ENCODE measurements around the gene DUSP2.

DUSP2 gene

GRCh38 chr2:96145036-96145847 is at the start of gene DUSP2:
Gene DUSP2, minus strand, starts transcription at chr2:96145440. Its CDS starts 86 bp downstream, at chr2:96145354.
- DNase-seq, result peak; percentile 31
- in situ Hi-C loops (cut with HindIII; ENCODE audit: low pct_ligation_motif_present, low pct_unique_long_range_greater_than_20kb, low sequenced_read_pairs), result no loop called here

GRCh38 chr2:96191937-96192670 is 46.9 kb upstream of the DUSP2 start:
- in situ Hi-C loops (cut with HindIII; ENCODE audit: low pct_ligation_motif_present, low pct_unique_long_range_greater_than_20kb, low sequenced_read_pairs), result no loop called here
- DNase-seq, result no peak

- DNase-seq, result no peak
- in situ Hi-C loops (cut with HindIII; ENCODE audit: low pct_ligation_motif_present, low pct_unique_long_range_greater_than_20kb, low sequenced_read_pairs), result no loop called here
These were observed 43.7 kb upstream of the DUSP2 start for GRCh38 chr2:96188821-96189526.

GRCh38 chr2:96186562-96186961 is 41.3 kb upstream of the DUSP2 start:
- in situ Hi-C loops (cut with HindIII; ENCODE audit: low pct_ligation_motif_present, low pct_unique_long_range_greater_than_20kb, low sequenced_read_pairs), result no loop called here
- DNase-seq, result no peak

- DNase-seq, result no peak
- in situ Hi-C loops (cut with HindIII; ENCODE audit: low pct_ligation_motif_present, low pct_unique_long_range_greater_than_20kb, low sequenced_read_pairs), result no loop called here
These were observed 40.3 kb upstream of the DUSP2 start for GRCh38 chr2:96185516-96185915.

GRCh38 chr2:96184989-96185388 is 39.7 kb upstream of the DUSP2 start:
- no peak for DNase-seq
- in situ Hi-C loops (cut with HindIII; ENCODE audit: low pct_ligation_motif_present, low pct_unique_long_range_greater_than_20kb, low sequenced_read_pairs), result no loop called here

- in situ Hi-C loops (cut with HindIII; ENCODE audit: low pct_ligation_motif_present, low pct_unique_long_range_greater_than_20kb, low sequenced_read_pairs), result no loop called here
These were observed 38.9 kb upstream of the DUSP2 start for GRCh38 chr2:96184188-96184587.

GRCh38 chr2:96181529-96181928 is 36.3 kb upstream of the DUSP2 start:
- no peak for DNase-seq
- in situ Hi-C loops (cut with HindIII; ENCODE audit: low pct_ligation_motif_present, low pct_unique_long_range_greater_than_20kb, low sequenced_read_pairs), result no loop called here

More at GRCh38 chr2:96184188-96184587, 38.9 kb upstream of the DUSP2 start:
- DNase-seq, result no peak

- in situ Hi-C loops (cut with HindIII; ENCODE audit: low pct_ligation_motif_present, low pct_unique_long_range_greater_than_20kb, low sequenced_read_pairs), result no loop called here
- DNase-seq, result no peak
These were observed 35.3 kb upstream of the DUSP2 start for GRCh38 chr2:96180521-96180920.

GRCh38 chr2:96180002-96180401 is 34.8 kb upstream of the DUSP2 start:
- DNase-seq, result no peak
- in situ Hi-C loops (cut with HindIII; ENCODE audit: low pct_ligation_motif_present, low pct_unique_long_range_greater_than_20kb, low sequenced_read_pairs), result no loop called here

GRCh38 chr2:96176661-96177060 is 31.4 kb upstream of the DUSP2 start:
- no peak for DNase-seq
- in situ Hi-C loops (cut with HindIII; ENCODE audit: low pct_ligation_motif_present, low pct_unique_long_range_greater_than_20kb, low sequenced_read_pairs), result no loop called here

GRCh38 chr2:96175951-96176350 is 30.7 kb upstream of the DUSP2 start:
- in situ Hi-C loops (cut with HindIII; ENCODE audit: low pct_ligation_motif_present, low pct_unique_long_range_greater_than_20kb, low sequenced_read_pairs), result no loop called here
- DNase-seq, result no peak

GRCh38 chr2:96174251-96175144 is 29.3 kb upstream of the DUSP2 start:
- in situ Hi-C loops (cut with HindIII; ENCODE audit: low pct_ligation_motif_present, low pct_unique_long_range_greater_than_20kb, low sequenced_read_pairs), result no loop called here
- DNase-seq, result peak; percentile 72

GRCh38 chr2:96171831-96172230 is 26.6 kb upstream of the DUSP2 start:
- in situ Hi-C loops (cut with HindIII; ENCODE audit: low pct_ligation_motif_present, low pct_unique_long_range_greater_than_20kb, low sequenced_read_pairs), result no loop called here
- DNase-seq, result no peak

- in situ Hi-C loops (cut with HindIII; ENCODE audit: low pct_ligation_motif_present, low pct_unique_long_range_greater_than_20kb, low sequenced_read_pairs), result no loop called here
- no peak for DNase-seq
These were observed 25.4 kb upstream of the DUSP2 start for GRCh38 chr2:96170626-96171025.

- in situ Hi-C loops (cut with HindIII; ENCODE audit: low pct_ligation_motif_present, low pct_unique_long_range_greater_than_20kb, low sequenced_read_pairs), result no loop called here
- DNase-seq, result no peak
These were observed 24.7 kb upstream of the DUSP2 start for GRCh38 chr2:96169868-96170507.

- in situ Hi-C loops (cut with HindIII; ENCODE audit: low pct_ligation_motif_present, low pct_unique_long_range_greater_than_20kb, low sequenced_read_pairs), result no loop called here
- DNase-seq, result no peak
These were observed 22.3 kb upstream of the DUSP2 start for GRCh38 chr2:96167407-96168013.
